ENCODE data around the gene MESD.

DNA sequence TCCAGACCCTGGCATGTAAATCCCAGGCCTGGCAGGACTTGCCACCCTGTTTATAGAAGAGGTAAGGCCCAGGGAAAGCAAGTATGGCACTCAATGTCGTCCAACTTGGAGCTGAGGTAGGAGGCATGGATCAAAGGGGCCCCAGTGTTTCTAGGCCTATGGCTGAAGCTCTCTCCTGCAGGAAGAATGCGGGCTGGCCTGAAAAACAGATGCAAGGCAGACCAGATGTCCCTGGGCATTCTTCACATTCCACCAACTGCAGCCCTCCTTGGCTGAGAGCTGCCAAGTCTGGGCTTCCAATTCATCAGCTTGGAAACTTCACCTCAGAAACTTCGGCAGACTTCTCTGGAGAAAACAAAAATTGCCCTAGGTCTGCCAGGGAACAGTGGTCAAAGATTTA is 22.2 kb downstream of the MESD start:
- no peak for TF ChIP-seq GABPA (IDR thresholded peaks at IDR 0.05; ENCODE audit: low read depth)
- TF ChIP-seq YY1 (IDR thresholded peaks at IDR 0.05; ENCODE audit: low read depth) = no peak
- peak; percentile 77; the same call in 1 of the 2 replicates for TF ChIP-seq POLR2AphosphoS5 (IDR thresholded peaks at IDR 0.05; ENCODE audit: low read depth, low read length)
- TF ChIP-seq, protein P1, sequence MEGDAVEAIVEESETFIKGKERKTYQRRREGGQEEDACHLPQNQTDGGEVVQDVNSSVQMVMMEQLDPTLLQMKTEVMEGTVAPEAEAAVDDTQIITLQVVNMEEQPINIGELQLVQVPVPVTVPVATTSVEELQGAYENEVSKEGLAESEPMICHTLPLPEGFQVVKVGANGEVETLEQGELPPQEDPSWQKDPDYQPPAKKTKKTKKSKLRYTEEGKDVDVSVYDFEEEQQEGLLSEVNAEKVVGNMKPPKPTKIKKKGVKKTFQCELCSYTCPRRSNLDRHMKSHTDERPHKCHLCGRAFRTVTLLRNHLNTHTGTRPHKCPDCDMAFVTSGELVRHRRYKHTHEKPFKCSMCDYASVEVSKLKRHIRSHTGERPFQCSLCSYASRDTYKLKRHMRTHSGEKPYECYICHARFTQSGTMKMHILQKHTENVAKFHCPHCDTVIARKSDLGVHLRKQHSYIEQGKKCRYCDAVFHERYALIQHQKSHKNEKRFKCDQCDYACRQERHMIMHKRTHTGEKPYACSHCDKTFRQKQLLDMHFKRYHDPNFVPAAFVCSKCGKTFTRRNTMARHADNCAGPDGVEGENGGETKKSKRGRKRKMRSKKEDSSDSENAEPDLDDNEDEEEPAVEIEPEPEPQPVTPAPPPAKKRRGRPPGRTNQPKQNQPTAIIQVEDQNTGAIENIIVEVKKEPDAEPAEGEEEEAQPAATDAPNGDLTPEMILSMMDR (IDR thresholded peaks at IDR 0.05) = no peak
